Raji (cell line): ENCODE measurements around the gene CCR1.

Source experiments
- POLR2A ChIP-seq: IDR thresholded peaks from 2 replicates; pipeline ENCODE4 v1.6.1; 2011; ENCODE audit warnings: low read depth, low read length, control low read depth; ENCODE audit not compliant: insufficient read depth

CCR1 gene

DNA sequence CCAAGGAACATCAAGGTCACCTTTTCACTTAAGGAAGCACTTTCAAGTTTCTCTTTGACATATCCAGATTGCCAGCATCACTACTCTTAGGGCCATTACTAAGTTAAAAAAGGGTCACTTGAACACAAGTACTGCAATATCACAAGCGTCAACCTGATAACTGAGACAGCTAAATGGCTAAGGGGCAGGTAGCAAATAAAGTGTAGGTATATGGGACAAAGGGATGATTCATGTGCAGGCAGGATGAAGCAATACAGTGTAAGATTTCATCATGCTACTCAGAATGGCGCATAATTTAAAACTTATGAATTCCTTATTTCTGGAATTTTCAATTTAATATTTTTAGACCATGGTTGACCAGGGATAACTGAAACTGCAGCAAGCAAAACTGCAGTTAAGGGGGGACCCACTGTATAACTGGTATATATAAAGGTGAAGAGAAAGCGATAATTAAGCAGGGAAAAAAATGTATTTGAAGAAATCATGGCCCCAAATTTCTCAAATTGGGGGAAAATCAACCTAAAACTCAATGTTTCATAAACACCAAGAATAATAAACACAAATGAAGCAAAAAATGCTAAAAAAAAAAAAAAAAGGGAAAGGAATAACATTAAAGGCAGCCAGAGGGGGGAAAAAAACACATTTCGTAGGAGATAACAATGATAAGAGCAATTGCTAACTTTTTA lies 13.1 kb downstream of the CCR1 start:
- no peak for TF ChIP-seq POLR2A

- no peak for TF ChIP-seq POLR2A
These were observed 14.7 kb downstream of the CCR1 start for GRCh38 chr3:46193436-46193835.

- no peak for TF ChIP-seq POLR2A
These were observed 15.2 kb downstream of the CCR1 start for GRCh38 chr3:46192939-46193338.

GRCh38 chr3:46191730-46192129 lies 16.4 kb downstream of the CCR1 start:
- no peak for TF ChIP-seq POLR2A

GRCh38 chr3:46188708-46189107 lies 19.4 kb downstream of the CCR1 start:
- TF ChIP-seq POLR2A = no peak

- no peak for TF ChIP-seq POLR2A
These were observed 20.2 kb downstream of the CCR1 start for GRCh38 chr3:46187876-46188275.

DNA sequence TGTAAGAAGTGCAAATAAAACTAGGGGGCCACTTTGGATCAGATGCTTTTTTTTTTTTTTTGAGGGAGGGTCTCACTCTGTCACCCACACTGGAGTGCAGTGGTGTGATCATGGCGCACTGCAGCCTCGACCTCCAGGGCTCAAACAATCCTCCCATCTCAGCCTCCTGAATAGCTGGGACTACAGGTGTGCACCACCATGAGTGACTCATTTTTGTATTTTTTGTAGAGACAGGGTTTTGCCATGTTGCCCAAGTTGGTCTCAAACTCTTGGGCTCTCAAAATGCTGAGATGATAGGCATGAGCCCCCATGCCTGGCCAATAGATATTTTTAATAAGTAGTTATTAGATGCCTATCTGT lies 20.8 kb downstream of the CCR1 start:
- no peak for TF ChIP-seq POLR2A

- no peak for TF ChIP-seq POLR2A
These were observed 21.4 kb downstream of the CCR1 start for GRCh38 chr3:46186471-46187340.

- TF ChIP-seq POLR2A = no peak
These were observed 23.6 kb downstream of the CCR1 start for GRCh38 chr3:46184469-46184868.

GRCh38 chr3:46183330-46183729 lies 24.8 kb downstream of the CCR1 start:
- TF ChIP-seq POLR2A = no peak

DNA sequence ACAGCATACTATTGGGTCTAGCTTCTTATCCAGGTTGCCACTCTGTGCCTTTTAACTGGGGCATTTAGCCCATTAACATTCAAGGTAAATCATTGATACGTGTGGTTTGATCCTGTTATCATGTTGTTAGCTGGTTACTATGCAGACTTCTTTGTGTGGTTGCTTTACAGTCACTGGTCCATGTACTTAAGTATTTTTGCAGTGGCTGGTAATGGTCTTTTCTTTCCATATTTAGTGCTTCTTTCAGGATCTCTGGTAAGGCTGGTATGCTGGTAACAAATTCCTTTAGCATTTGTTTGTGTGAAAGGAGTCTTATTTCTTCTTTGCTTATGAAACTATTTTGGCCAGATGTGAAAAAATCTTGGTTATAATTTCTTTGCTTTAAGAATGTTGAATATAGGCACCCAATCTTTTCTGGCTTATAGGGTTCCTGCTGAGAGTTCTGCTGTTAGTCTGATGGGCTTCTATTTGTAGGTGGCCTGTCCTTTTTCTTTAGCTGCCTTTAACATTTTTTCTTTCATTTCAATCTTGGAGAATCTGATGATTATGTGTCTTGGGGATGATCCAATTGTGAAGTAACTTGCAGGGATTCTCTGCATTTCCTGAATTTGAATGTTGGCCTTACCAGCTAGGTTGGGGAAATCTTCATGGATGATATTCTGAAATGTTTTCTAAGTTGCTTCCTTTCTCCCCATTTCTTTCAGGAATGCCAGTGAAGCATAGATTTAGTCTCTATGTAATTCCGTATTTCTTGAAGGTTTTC lies 39.3 kb downstream of the CCR1 start:
- no peak for TF ChIP-seq POLR2A

DNA sequence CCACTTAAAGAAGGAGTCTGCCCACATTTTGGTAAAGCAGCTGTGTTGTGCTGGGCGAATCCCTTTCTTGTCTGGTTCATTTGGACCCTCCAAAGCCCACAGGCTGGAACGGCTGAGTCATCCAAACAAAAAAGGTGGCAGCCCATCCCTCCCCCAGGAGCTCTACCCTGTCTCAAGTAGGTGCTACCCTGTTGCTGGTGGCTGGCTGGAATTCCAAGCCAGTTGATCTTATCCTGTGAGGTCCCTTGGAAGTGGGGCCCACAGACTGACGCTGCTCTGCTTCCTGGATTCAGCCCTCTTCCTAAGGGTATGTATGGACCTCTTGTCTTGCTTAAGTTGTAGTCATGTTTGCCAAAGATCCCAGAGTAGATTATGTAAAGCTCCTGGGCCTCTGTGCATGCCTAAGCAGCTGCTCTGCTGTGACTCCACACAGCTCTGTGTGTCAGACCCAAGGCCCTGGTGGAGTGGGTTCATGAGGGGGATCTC lies 44.5 kb downstream of the CCR1 start:
- TF ChIP-seq POLR2A = no peak

GRCh38 chr3:46162975-46163555 lies 45.0 kb downstream of the CCR1 start:
- TF ChIP-seq POLR2A = no peak

GRCh38 chr3:46154311-46154710 lies 53.8 kb downstream of the CCR1 start:
- TF ChIP-seq POLR2A = no peak
